Prostate gland (tissue), 2 donors: Measurements from ENCODE around the gene INTS14.

Experiments used
- POLR2A ChIP-seq: fragments of 450-650 bp; IDR thresholded peaks from one replicate; pipeline ENCODE4 v1.6.1; 2016; ENCODE audit warnings: antibody characterized with exemption, mild to moderate bottlenecking
- TF ChIP-seq, protein P1 (sequence below), 4 experiments: fragments of 200-600 bp in 2 of 4; fragments of 450-650 bp in 2 of 4; sonication (generic) in 2 of 4; IDR thresholded peaks; 1 replicate in 3 of 4; 2 replicates in 1 of 4; pipeline ENCODE4 v1.5.1; 2016 to 2019; ENCODE audit warnings: antibody characterized with exemption in 4 of 4, mild to moderate bottlenecking in 2 of 4, moderate library complexity in 2 of 4

DNA sequence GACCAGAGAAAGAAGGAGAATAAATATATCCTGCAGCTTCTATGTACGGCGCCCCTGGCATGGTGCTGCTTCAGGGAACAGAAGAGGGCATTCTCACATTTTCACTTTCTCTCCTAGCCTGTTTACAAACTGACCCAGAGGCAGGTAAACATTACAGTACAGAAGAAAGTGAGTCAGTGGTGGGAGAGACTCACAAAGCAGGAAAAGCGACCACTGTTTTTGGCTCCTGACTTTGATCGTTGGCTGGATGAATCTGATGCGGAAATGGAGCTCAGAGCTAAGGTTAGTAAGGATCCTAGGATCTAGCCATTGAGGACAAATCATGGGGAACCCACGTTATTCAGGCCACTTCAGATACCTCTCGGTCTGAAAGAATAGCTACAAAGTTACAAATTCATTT lies 54.3 kb downstream of the INTS14 start:
- TF ChIP-seq, protein P1, sequence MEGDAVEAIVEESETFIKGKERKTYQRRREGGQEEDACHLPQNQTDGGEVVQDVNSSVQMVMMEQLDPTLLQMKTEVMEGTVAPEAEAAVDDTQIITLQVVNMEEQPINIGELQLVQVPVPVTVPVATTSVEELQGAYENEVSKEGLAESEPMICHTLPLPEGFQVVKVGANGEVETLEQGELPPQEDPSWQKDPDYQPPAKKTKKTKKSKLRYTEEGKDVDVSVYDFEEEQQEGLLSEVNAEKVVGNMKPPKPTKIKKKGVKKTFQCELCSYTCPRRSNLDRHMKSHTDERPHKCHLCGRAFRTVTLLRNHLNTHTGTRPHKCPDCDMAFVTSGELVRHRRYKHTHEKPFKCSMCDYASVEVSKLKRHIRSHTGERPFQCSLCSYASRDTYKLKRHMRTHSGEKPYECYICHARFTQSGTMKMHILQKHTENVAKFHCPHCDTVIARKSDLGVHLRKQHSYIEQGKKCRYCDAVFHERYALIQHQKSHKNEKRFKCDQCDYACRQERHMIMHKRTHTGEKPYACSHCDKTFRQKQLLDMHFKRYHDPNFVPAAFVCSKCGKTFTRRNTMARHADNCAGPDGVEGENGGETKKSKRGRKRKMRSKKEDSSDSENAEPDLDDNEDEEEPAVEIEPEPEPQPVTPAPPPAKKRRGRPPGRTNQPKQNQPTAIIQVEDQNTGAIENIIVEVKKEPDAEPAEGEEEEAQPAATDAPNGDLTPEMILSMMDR (IDR thresholded peaks at IDR 0.05), result no peak
- TF ChIP-seq POLR2A, result no peak
